Parathyroid adenoma (tissue), 2 donors: ENCODE results near the gene PDIA5.

Experiments used
- H2AFZ ChIP-seq: fragments of 300-600 bp; sonication (generic); one replicate; pipeline ENCODE4 v1.7.0; 2017; ENCODE audit warnings: antibody characterized with exemption, mild to moderate bottlenecking
- H3K27ac ChIP-seq: fragments of 300-600 bp; sonication (generic); one replicate; pipeline ENCODE4 v1.7.0; 2017
- H3K27me3 ChIP-seq: fragments of 300-600 bp; sonication (generic); one replicate; pipeline ENCODE4 v1.7.0; 2017; ENCODE audit warnings: low read length; ENCODE audit not compliant: control insufficient read depth, insufficient read depth
- H3K36me3 ChIP-seq: fragments of 300-600 bp; sonication (generic); one replicate; pipeline ENCODE4 v1.7.0; 2017; ENCODE audit warnings: low read length; ENCODE audit not compliant: control insufficient read depth, insufficient read depth
- H3K4me1 ChIP-seq: fragments of 300-600 bp; sonication (generic); one replicate; pipeline ENCODE4 v1.7.0; 2017; ENCODE audit warnings: control low read depth
- H3K4me2 ChIP-seq: fragments of 300-600 bp; sonication (generic); one replicate; pipeline ENCODE4 v1.7.0; 2017; ENCODE audit warnings: low read length
- H3K4me3 ChIP-seq: fragments of 300-600 bp; sonication (generic); one replicate; pipeline ENCODE4 v1.7.0; 2017; ENCODE audit warnings: low read depth, low read length
- H3K79me2 ChIP-seq: fragments of 300-600 bp; sonication (generic); one replicate; pipeline ENCODE4 v1.7.0; 2017; ENCODE audit warnings: control low read depth
- H3K9ac ChIP-seq: fragments of 300-600 bp; sonication (generic); one replicate; pipeline ENCODE4 v1.7.0; 2017; ENCODE audit warnings: mild to moderate bottlenecking
- H3K9me3 ChIP-seq: fragments of 300-600 bp; sonication (generic); one replicate; pipeline ENCODE4 v1.7.0; 2017; ENCODE audit warnings: low read length; ENCODE audit not compliant: control insufficient read depth
- CTCF ChIP-seq: fragments of 300-600 bp; sonication (generic); IDR thresholded peaks from one replicate; pipeline ENCODE4 v1.7.0; 2017; ENCODE audit warnings: antibody characterized with exemption, mild to moderate bottlenecking
- donor health status: primary hyperparathyroidism.

PDIA5 gene

GRCh38 chr3:123122525-123123315, 55.9 kb downstream of the PDIA5 start:
- peaks cover 6% of the 10 kb centered on the region for H3K4me1 ChIP-seq
- H3K4me2 ChIP-seq = no peak overlapping the region
- H3K9ac ChIP-seq = no peak overlapping the region
- H3K27ac ChIP-seq = no peak overlapping the region
- no peaks in the 10 kb centered on the region for H3K27me3 ChIP-seq
- no peaks in the 10 kb centered on the region for H3K36me3 ChIP-seq
- H2AFZ ChIP-seq = no peak overlapping the region
- H3K79me2 ChIP-seq = no peaks in the 10 kb centered on the region
- H3K4me3 ChIP-seq = no peak overlapping the region
- H3K9me3 ChIP-seq = no peaks in the 10 kb centered on the region
- no peak for TF ChIP-seq CTCF

- Histone ChIP-seq H3K79me2 (no peaks in the 10 kb centered on the region), H3K4me3 (no peak overlapping the region), H3K27ac (no peak overlapping the region), H2AFZ (no peak overlapping the region), H3K9me3 (no peaks in the 10 kb centered on the region), H3K4me1 (peaks cover 6% of the 10 kb centered on the region), H3K36me3 (no peaks in the 10 kb centered on the region), H3K27me3 (no peaks in the 10 kb centered on the region), H3K4me2 (no peak overlapping the region), H3K9ac (no peak overlapping the region)
- no peak for TF ChIP-seq CTCF
Observed at GRCh38 chr3:123123716-123124616, 57.1 kb downstream of the PDIA5 start.

GRCh38 chr3:123124971-123125370, 58.1 kb downstream of the PDIA5 start:
- no peak overlapping the region for H3K4me3 ChIP-seq
- no peaks in the 10 kb centered on the region for H3K79me2 ChIP-seq
- no peak overlapping the region for H3K27ac ChIP-seq
- H3K4me1 ChIP-seq = peaks cover 6% of the 10 kb centered on the region
- no peak for TF ChIP-seq CTCF
- H3K27me3 ChIP-seq = no peaks in the 10 kb centered on the region
- H3K9me3 ChIP-seq = no peaks in the 10 kb centered on the region
- H3K9ac ChIP-seq = no peak overlapping the region
- no peak overlapping the region for H2AFZ ChIP-seq
- no peaks in the 10 kb centered on the region for H3K36me3 ChIP-seq
- no peak overlapping the region for H3K4me2 ChIP-seq

- Histone ChIP-seq H3K9ac (no peak overlapping the region), H3K4me2 (no peak overlapping the region), H2AFZ (no peak overlapping the region), H3K36me3 (no peaks in the 10 kb centered on the region), H3K79me2 (no peaks in the 10 kb centered on the region), H3K9me3 (no peaks in the 10 kb centered on the region), H3K4me3 (no peak overlapping the region), H3K4me1 (peaks cover 6% of the 10 kb centered on the region), H3K27ac (no peak overlapping the region), H3K27me3 (no peaks in the 10 kb centered on the region)
- TF ChIP-seq CTCF = no peak
Observed at GRCh38 chr3:123126031-123126430, 59.2 kb downstream of the PDIA5 start.
